IPS DF 6.9 (cell line): ENCODE data around the gene METTL21A.
A peak's percentile ranks its signal among the peaks of the same experiment; 100 is the strongest.

ENCODE experiments used
- DNase-seq: peaks from one replicate; pipeline ENCODE4 v3.0.0-alpha.2; 2013; ENCODE audit warnings: low read depth, low spot score
- H3K27ac ChIP-seq: one replicate; pipeline ENCODE4 v1.5.1; 2013; ENCODE audit warnings: low read length, control low read depth
- H3K27me3 ChIP-seq: 2 replicates; pipeline ENCODE4 v1.6.1; 2013; ENCODE audit warnings: mild to moderate bottlenecking, low read length; ENCODE audit not compliant: control insufficient read depth, insufficient read depth
- H3K36me3 ChIP-seq: 2 replicates; pipeline ENCODE4 v1.6.1; 2013; ENCODE audit warnings: low read length; ENCODE audit not compliant: control insufficient read depth, insufficient read depth
- H3K4me1 ChIP-seq: 2 replicates; pipeline ENCODE4 v1.6.1; 2013; ENCODE audit warnings: low read length; ENCODE audit not compliant: control insufficient read depth, insufficient read depth
- H3K4me3 ChIP-seq: 2 replicates; pipeline ENCODE4 v1.5.1; 2013; ENCODE audit warnings: mild to moderate bottlenecking, low read length
- H3K9me3 ChIP-seq: 2 replicates; pipeline ENCODE4 v1.6.1; 2013; ENCODE audit warnings: low read length, inconsistent platforms; ENCODE audit not compliant: control insufficient read depth, insufficient read depth
- WGBS: extraction: QIAGEN DNeasy Blood & Tissue Kit; methylation state at CpG from one replicate; pipeline ENCODE4 v1.1.7; 2013; ENCODE audit warnings: mixed read lengths, missing lambda C conversion rate; ENCODE audit not compliant: insufficient read length, insufficient coverage; 5-methylcytosine and 5-hydroxymethylcytosine counted together

METTL21A gene

DNA sequence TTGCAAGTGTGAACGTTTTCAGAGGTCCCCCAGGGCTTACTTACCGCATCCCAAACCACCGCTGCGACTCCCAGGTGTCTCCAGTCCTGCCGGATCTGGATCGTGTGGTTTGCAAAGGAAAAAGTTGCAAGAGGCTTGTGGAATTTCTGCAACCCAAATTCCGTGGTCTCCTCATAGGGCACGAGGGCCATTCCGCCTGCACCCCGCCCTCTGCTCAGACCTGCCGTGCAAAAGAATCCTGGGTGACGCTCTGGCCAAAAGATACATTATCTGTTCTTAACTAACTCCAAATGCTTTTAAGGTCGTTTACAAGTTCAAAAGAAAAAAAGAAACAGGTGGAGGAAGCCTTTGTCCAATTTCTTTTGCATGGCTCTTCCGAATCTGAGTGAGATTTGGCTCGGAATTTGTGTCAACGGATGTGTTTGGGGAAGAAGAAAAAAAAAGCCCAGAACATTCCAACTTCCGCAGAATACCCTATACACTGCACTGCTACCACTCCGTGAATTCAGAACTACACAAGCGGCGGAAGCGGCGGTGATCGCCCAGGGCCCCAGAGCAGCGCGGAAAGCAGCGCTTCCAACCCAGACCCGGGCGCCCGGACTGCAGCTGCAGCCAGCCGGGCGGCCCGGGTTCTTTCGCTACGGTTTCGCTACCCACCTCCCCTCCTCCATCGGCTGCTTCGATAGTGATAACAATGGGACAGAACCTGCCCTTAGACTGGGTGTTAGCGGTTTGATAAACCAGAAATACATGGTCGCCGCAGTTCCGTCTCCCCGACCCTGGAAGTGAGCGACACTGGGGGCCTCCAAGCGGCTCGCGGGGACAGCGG, 795 bp downstream of the METTL21A start:
- Histone ChIP-seq H3K27ac (no peak overlapping the region), H3K4me3 (peak overlapping the region; percentile 78), H3K36me3 (peaks cover 6% of the 10 kb centered on the region; the same call in 1 of the 2 replicates), H3K9me3 (no peaks in the 10 kb centered on the region), H3K27me3 (no peaks in the 10 kb centered on the region), H3K4me1 (no peaks in the 10 kb centered on the region)
- no peak for DNase-seq
- WGBS: no CpG with 5 or more reads among the region's 47 CpGs

DNA sequence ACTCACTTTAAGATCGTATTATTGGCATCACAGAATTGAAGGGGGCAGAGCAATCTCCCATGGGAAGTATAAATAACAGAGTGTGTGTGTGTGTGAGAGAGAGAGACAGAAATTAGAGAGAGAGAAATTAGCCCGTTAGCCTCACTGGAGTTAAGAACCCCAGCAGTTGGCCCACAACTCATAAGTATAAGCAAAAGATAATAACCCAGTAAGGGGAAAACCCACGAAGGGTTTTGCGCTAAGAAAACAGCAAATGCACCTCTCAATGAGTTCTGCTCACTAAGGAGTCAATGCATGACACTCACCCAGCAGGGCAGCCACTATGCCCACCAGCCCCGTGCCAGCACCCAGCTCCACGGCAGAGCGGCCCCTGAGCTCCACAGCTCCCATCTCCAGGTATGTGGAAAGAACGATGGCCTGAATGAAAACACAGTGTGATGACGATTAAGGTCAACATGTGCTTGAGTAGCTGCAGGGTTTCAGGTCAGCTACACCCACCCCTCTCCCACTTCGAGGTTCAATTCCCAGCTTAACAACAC, 3.6 kb downstream of the METTL21A start:
- WGBS: no CpG with 5 or more reads among the region's 10 CpGs
- Histone ChIP-seq H3K36me3 (peaks cover 15% of the 10 kb centered on the region; the same call in 1 of the 2 replicates), H3K4me1 (no peaks in the 10 kb centered on the region), H3K4me3 (no peak overlapping the region), H3K27ac (no peak overlapping the region), H3K9me3 (no peaks in the 10 kb centered on the region), H3K27me3 (no peaks in the 10 kb centered on the region)
- DNase-seq: no peak

DNA sequence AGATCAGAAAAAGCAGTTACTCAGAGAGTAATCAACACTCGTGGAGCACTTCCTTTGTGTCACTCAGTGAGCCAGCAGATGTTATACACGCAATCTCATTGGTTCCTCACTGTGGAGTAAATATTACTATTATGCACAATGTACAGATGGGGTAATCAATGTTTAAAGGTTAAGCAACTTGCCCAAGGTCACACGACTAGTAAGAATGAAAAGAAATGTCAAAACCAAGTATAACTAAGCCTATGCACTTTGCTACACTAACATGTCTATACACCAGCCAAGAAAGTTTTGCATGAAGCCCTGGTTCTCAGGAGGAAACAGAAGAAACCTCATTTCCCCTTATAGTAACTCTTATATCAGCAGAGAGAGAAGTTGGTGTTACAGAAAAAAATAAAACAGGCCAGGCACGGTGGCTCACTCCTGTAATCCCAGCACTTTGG, 5.4 kb downstream of the METTL21A start:
- no peak for DNase-seq
- Histone ChIP-seq H3K27me3 (no peaks in the 10 kb centered on the region), H3K4me1 (no peaks in the 10 kb centered on the region), H3K9me3 (no peaks in the 10 kb centered on the region), H3K36me3 (peaks cover 22% of the 10 kb centered on the region; the same call in 1 of the 2 replicates), H3K4me3 (no peak overlapping the region), H3K27ac (no peak overlapping the region)
- no CpG with 5 or more reads among the region's 4 CpGs for WGBS

DNA sequence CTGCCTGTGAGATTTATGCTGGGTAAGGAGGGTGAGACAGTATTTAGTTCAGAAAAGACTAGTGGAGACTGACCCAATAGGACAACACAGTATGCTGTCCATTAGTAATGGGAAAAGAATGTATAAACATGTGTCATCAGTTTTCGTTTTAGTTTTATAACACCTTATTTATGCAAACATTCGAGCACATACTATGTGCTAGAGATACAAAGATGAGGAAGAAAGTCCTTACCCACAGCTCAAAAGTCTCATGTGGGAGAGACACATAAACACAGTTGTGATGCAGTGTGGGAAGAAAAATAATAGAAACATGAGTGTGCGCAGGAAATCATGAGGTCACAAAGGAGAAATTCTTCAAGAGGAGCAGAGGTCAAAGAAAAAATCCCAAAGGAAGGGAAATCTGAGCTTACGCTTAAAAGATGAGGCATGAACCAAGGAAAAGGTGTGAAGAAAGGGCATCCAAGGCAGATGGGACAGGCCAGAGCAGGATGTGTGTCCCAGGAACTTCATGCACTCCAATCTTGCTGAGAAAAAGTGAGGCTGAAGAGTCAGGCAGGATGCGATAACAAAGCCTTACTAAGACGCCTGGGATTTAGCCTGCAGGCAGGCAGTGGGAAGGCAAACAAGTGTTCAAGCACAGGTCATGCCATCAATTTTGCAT, 8.1 kb downstream of the METTL21A start:
- peaks cover 23% of the 10 kb centered on the region; the same call in 1 of the 2 replicates for H3K36me3 ChIP-seq
- WGBS: no CpG with 5 or more reads among the region's 6 CpGs
- H3K27ac ChIP-seq: no peak overlapping the region
- H3K9me3 ChIP-seq: no peaks in the 10 kb centered on the region
- H3K27me3 ChIP-seq: no peaks in the 10 kb centered on the region
- H3K4me3 ChIP-seq: no peak overlapping the region
- H3K4me1 ChIP-seq: no peaks in the 10 kb centered on the region
- DNase-seq: no peak

DNA sequence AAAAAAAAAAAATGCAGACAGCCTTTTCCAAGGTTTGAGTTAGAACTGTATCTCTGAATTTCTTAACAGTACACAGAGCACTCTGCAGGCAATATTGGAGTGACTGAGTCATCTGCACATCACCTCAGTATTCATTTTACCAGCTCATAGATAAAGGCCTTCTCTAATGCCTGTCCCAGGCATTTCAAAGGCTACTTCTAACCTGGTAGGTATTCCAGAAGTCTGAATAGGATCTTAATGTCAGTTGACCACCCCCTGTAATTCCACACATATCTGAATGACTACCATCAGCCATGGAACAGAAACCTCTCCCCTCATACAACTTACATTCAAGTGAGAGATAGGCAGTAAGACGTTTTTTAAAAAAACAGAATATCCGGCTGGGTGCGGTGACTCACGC, 9.0 kb downstream of the METTL21A start:
- Histone ChIP-seq H3K4me3 (no peak overlapping the region), H3K36me3 (peaks cover 20% of the 10 kb centered on the region; the same call in 1 of the 2 replicates), H3K4me1 (no peaks in the 10 kb centered on the region), H3K9me3 (no peaks in the 10 kb centered on the region), H3K27ac (no peak overlapping the region), H3K27me3 (no peaks in the 10 kb centered on the region)
- WGBS: no CpG with 5 or more reads among the region's 4 CpGs
- no peak for DNase-seq

DNA sequence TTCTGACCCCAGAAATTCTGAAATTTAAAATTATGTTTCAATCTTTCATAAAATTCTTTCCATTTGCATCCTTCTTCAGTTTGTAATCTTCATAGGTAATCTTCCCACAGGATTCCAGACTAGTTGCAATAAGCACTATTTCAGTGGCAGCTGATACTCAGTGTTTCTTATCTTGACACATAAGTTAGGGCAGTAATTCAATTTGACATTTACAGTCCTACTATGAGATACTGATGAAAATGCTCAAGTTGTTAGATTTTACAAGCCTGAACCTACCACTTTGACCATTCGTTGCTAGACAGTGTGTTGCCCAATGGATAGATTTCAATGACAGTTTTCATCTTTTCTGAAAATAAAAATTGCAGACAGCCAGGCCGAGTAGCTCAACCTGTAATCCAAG, 10.4 kb downstream of the METTL21A start:
- Histone ChIP-seq H3K27me3 (no peaks in the 10 kb centered on the region), H3K36me3 (peaks cover 20% of the 10 kb centered on the region; the same call in 1 of the 2 replicates), H3K9me3 (no peaks in the 10 kb centered on the region), H3K4me1 (no peaks in the 10 kb centered on the region), H3K4me3 (no peak overlapping the region), H3K27ac (no peak overlapping the region)
- WGBS: no CpG with 5 or more reads among the region's 2 CpGs
- DNase-seq: no peak

DNA sequence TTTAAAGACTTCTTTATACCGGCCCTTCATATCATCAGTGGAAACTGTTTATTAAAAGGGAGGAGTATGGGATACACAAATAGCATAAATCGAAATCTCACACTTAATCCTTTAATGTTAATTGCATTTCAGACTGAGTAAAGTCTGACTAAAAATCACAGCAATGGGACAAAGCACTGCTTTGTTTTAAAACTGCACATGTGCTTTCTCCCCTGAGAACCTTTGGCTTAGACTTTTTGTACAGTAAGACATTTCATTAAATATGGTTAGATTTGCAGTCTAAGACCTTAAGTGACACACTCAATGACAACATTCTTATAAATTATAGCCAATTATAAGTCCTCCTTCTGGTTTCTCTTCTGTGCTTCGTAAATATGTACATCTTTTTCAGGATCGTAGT, 12.5 kb downstream of the METTL21A start:
- no peak for DNase-seq
- WGBS: no CpG with 5 or more reads among the region's 4 CpGs

DNA sequence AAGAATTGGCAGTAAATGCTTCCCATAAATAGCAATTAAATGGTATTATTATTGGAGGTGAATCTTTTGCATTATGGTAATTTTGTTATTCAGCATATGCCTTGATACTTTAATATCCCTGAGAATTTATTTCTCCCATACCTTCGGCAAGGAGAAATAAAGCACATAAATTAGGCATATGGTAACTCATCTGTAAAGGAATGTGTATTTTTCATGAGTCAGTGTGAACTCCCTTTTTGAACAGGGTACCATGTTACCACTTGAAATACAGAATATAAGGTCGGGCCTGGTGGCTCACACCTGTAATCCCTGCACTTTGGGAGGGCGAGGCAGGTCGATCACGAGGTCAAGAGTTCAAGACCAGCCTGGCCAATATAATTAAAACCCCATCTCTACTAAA, 18.4 kb downstream of the METTL21A start:
- H3K36me3 ChIP-seq: peaks cover 2% of the 10 kb centered on the region; the same call in 1 of the 2 replicates
- no peaks in the 10 kb centered on the region for H3K9me3 ChIP-seq
- no peak for DNase-seq
- no CpG with 5 or more reads among the region's 5 CpGs for WGBS
- H3K4me3 ChIP-seq: no peak overlapping the region
- no peaks in the 10 kb centered on the region for H3K4me1 ChIP-seq
- H3K27me3 ChIP-seq: no peaks in the 10 kb centered on the region
- no peak overlapping the region for H3K27ac ChIP-seq

More for the DNA sequence above, 12.5 kb downstream of the METTL21A start:
- Histone ChIP-seq H3K4me3 (no peak overlapping the region), H3K4me1 (no peaks in the 10 kb centered on the region), H3K36me3 (peaks cover 16% of the 10 kb centered on the region; the same call in 1 of the 2 replicates), H3K27me3 (no peaks in the 10 kb centered on the region), H3K27ac (no peak overlapping the region), H3K9me3 (no peaks in the 10 kb centered on the region)

DNA sequence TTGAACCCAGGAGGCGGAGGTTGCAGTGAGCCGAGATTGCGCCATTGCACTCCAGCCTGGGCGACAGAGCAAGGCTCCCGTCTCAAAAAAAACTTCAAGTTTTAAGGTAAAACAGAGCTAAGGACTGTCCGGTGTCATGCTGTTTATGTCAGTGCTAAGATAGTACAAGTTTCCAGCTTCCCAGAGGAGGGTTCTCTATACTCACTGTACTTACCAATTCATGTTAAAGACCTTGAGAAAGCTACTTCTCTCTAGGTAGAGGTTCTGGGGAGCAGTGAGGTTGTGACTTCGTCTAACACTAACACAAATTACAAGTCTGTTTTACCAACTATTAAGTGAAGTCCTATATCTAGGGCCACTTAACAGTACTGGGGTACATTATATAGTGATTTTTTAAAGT, 18.8 kb downstream of the METTL21A start:
- no peak for DNase-seq
- Histone ChIP-seq H3K9me3 (no peaks in the 10 kb centered on the region), H3K36me3 (peaks cover 2% of the 10 kb centered on the region; the same call in 1 of the 2 replicates), H3K27ac (no peak overlapping the region), H3K4me1 (no peaks in the 10 kb centered on the region), H3K4me3 (no peak overlapping the region), H3K27me3 (no peaks in the 10 kb centered on the region)
- no CpG with 5 or more reads among the region's 7 CpGs for WGBS

DNA sequence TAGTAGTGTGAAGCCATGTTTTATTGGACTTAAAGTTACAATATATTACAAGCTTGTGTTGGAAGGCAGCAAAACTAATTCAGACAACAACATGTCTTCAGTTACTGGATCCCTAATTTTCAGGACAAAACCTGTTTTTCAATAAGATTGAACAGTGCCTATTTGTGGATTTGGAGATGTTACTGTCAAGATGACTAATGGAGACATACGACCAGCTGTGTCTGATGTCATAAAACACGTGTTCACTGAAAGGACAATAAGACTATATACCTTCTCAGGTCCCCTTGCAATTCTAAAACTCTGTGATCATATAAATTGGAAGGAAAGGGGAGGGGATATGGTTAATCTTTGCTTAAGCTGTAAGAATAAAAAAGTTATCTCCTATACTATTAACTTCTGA, 21.7 kb downstream of the METTL21A start:
- Histone ChIP-seq H3K27me3 (no peaks in the 10 kb centered on the region), H3K4me3 (no peak overlapping the region), H3K27ac (no peak overlapping the region), H3K9me3 (no peaks in the 10 kb centered on the region), H3K4me1 (no peaks in the 10 kb centered on the region), H3K36me3 (no peaks in the 10 kb centered on the region)
- WGBS: no CpG with 5 or more reads among the region's 2 CpGs
- no peak for DNase-seq
